Measurements from ENCODE around the gene ULK2.

ULK2 gene

GRCh38 chr17:19833914-19834313, 33.8 kb downstream of the ULK2 start:
- TF ChIP-seq POLR2A (IDR thresholded peaks at IDR 0.05; ENCODE audit: extremely low read depth, insufficient read length) (no peak), MYC (IDR thresholded peaks at IDR 0.05; ENCODE audit: low read depth, low read length) (no peak)
- TF ChIP-seq, protein P1, sequence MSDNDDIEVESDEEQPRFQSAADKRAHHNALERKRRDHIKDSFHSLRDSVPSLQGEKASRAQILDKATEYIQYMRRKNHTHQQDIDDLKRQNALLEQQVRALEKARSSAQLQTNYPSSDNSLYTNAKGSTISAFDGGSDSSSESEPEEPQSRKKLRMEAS (IDR thresholded peaks at IDR 0.05; ENCODE audit: low read depth, low read length): no peak
- TF ChIP-seq, protein P2, sequence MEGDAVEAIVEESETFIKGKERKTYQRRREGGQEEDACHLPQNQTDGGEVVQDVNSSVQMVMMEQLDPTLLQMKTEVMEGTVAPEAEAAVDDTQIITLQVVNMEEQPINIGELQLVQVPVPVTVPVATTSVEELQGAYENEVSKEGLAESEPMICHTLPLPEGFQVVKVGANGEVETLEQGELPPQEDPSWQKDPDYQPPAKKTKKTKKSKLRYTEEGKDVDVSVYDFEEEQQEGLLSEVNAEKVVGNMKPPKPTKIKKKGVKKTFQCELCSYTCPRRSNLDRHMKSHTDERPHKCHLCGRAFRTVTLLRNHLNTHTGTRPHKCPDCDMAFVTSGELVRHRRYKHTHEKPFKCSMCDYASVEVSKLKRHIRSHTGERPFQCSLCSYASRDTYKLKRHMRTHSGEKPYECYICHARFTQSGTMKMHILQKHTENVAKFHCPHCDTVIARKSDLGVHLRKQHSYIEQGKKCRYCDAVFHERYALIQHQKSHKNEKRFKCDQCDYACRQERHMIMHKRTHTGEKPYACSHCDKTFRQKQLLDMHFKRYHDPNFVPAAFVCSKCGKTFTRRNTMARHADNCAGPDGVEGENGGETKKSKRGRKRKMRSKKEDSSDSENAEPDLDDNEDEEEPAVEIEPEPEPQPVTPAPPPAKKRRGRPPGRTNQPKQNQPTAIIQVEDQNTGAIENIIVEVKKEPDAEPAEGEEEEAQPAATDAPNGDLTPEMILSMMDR (IDR thresholded peaks at IDR 0.05; ENCODE audit: low read depth, low read length): no peak
- no peak for DNase-seq (ENCODE audit: low read depth)
- H3K4me3 ChIP-seq (ENCODE audit: low read depth, low read length): no peak overlapping the region

GRCh38 chr17:19830061-19830460, 37.7 kb downstream of the ULK2 start:
- TF ChIP-seq, protein P1 (IDR thresholded peaks at IDR 0.05; ENCODE audit: low read depth, low read length): no peak
- TF ChIP-seq POLR2A (IDR thresholded peaks at IDR 0.05; ENCODE audit: extremely low read depth, insufficient read length) (no peak), MYC (IDR thresholded peaks at IDR 0.05; ENCODE audit: low read depth, low read length) (no peak)
- TF ChIP-seq, protein P2 (IDR thresholded peaks at IDR 0.05; ENCODE audit: low read depth, low read length): no peak
- H3K4me3 ChIP-seq (ENCODE audit: low read depth, low read length): no peak overlapping the region
- no peak for DNase-seq (ENCODE audit: low read depth)

- H3K4me3 ChIP-seq (ENCODE audit: low read depth, low read length): no peak overlapping the region
- peak; percentile 34 for DNase-seq (ENCODE audit: low read depth)
- TF ChIP-seq MYC (IDR thresholded peaks at IDR 0.05; ENCODE audit: low read depth, low read length) (no peak), POLR2A (IDR thresholded peaks at IDR 0.05; ENCODE audit: extremely low read depth, insufficient read length) (no peak)
- TF ChIP-seq, protein P1 (IDR thresholded peaks at IDR 0.05; ENCODE audit: low read depth, low read length): no peak
- TF ChIP-seq, protein P2 (IDR thresholded peaks at IDR 0.05; ENCODE audit: low read depth, low read length): peak; percentile 47
Measured at GRCh38 chr17:19812407-19812806, 55.3 kb downstream of the ULK2 start.

- DNase-seq (ENCODE audit: low read depth): no peak
- no peak overlapping the region for H3K4me3 ChIP-seq (ENCODE audit: low read depth, low read length)
- TF ChIP-seq POLR2A (IDR thresholded peaks at IDR 0.05; ENCODE audit: extremely low read depth, insufficient read length) (no peak), MYC (IDR thresholded peaks at IDR 0.05; ENCODE audit: low read depth, low read length) (no peak)
- TF ChIP-seq, protein P1 (IDR thresholded peaks at IDR 0.05; ENCODE audit: low read depth, low read length): no peak
- TF ChIP-seq, protein P2 (IDR thresholded peaks at IDR 0.05; ENCODE audit: low read depth, low read length): no peak
Measured at GRCh38 chr17:19805006-19805405, 62.7 kb downstream of the ULK2 start.

GRCh38 chr17:19800571-19800970, 67.2 kb downstream of the ULK2 start:
- DNase-seq (ENCODE audit: low read depth): peak; percentile 17
- H3K4me3 ChIP-seq (ENCODE audit: low read depth, low read length): no peak overlapping the region
- TF ChIP-seq POLR2A (IDR thresholded peaks at IDR 0.05; ENCODE audit: extremely low read depth, insufficient read length): no peak
- TF ChIP-seq MYC (IDR thresholded peaks at IDR 0.05; ENCODE audit: low read depth, low read length): no peak
- TF ChIP-seq, protein P1 (IDR thresholded peaks at IDR 0.05; ENCODE audit: low read depth, low read length): no peak
- TF ChIP-seq, protein P2 (IDR thresholded peaks at IDR 0.05; ENCODE audit: low read depth, low read length): no peak

All from NB4 (cell line).